Naive thymus-derived CD8-positive, alpha-beta T cell (primary cell): ENCODE results near the gene SPHKAP. TPM values are rescaled to one million over a fixed set of nuclear protein-coding genes. Genes with fewer than 3 reads are reported as not detected.

ENCODE experiments used
- ATAC-seq, 2 donors: fragments of 150-1000 bp; cut with Tn5 transposase in 1 of 2; sonication (Bioruptor Pico), chemical (Tn5 transposase) in 1 of 2; 1 replicate in 1 of 2; 2 replicates in 1 of 2; pipeline ENCODE4 v1.10.0; 2021; ENCODE audit warnings: mild to moderate bottlenecking in 2 of 2, moderate library complexity in 2 of 2
- POLR2A ChIA-PET: fragments of 350-600 bp; sonication (Branson Sonifier 250); formaldehyde crosslinking; loops from one replicate; lab custom pipeline; 2021; ENCODE audit warnings: antibody characterized with exemption; lab: Charles Lee
- DNase-seq, 10 donors: peaks; one replicate each; pipeline versions ENCODE4 v3.0.0 to v3.0.0-alpha.2; 2020 to 2022
- H3K27ac Mint-ChIP-seq, 10 donors: one replicate each; pipeline ENCODE4 v1.8.0; 2020 to 2022; ENCODE audit warnings: mild to moderate bottlenecking in 10 of 10, mixed read lengths in 10 of 10, moderate library complexity in 4 of 10, inconsistent platforms in 1 of 10
- H3K27me3 Mint-ChIP-seq, 5 donors: one replicate each; pipeline ENCODE4 v1.8.0; 2021 to 2022; ENCODE audit warnings: mixed read lengths in 5 of 5
- H3K36me3 Mint-ChIP-seq, 3 donors: one replicate each; pipeline ENCODE4 v1.8.0; 2020 to 2022; ENCODE audit warnings: mixed read lengths in 3 of 3, mild to moderate bottlenecking in 2 of 3, inconsistent platforms in 1 of 3
- H3K4me1 Mint-ChIP-seq, 4 donors: one replicate each; pipeline ENCODE4 v1.8.0; 2021 to 2022; ENCODE audit warnings: mixed read lengths in 4 of 4
- H3K4me3 Mint-ChIP-seq, 10 donors: one replicate each; pipeline ENCODE4 v1.8.0; 2020 to 2022; ENCODE audit warnings: mild to moderate bottlenecking in 10 of 10, mixed read lengths in 10 of 10, moderate library complexity in 6 of 10, inconsistent platforms in 1 of 10
- H3K9me3 Mint-ChIP-seq, 9 donors: one replicate each; pipeline ENCODE4 v1.8.0; 2020 to 2022; ENCODE audit warnings: mixed read lengths in 9 of 9, mild to moderate bottlenecking in 3 of 9, inconsistent platforms in 1 of 9, moderate library complexity in 1 of 9
- polyA plus RNA-seq, 3 donors: library from polyadenylated mRNA; unstranded; fragments of 300-500 nt; fragmentation: Illumina TruSeq; gene quantifications; one replicate each; pipeline ENCODE4 v1.2.3, GENCODE V29; 2021
- total RNA-seq, 8 experiments: library from RNA in 2 of 8; stranded (reverse) in 2 of 8; gene quantifications; one replicate each; pipeline ENCODE4 v1.2.3 and lab custom pipeline; 2021 to 2026

Gene SPHKAP
- total and polyA plus RNA-seq, 5 experiments from 2014 or later: not detected

GRCh38 chr2:228059735-228060134 is 121.8 kb downstream of the SPHKAP start:
- H3K27me3 Mint-ChIP-seq: peaks cover 0 to 3% (median 0%) of the 10 kb centered on the region in 5 donors
- POLR2A ChIA-PET: no interaction called here

GRCh38 chr2:228056293-228057097 is 125.0 kb downstream of the SPHKAP start:
- DNase-seq (no peak), ATAC-seq (no peak)
- Mint-ChIP-seq H3K4me3 (no peak overlapping the region), H3K9me3 (peaks cover 0 to 25% (median 0%) of the 10 kb centered on the region in 9 donors), H3K27me3 (peaks cover 0 to 11% (median 0%) of the 10 kb centered on the region in 5 donors), H3K27ac (no peak overlapping the region), H3K36me3 (no peaks in the 10 kb centered on the region), H3K4me1 (no peaks in the 10 kb centered on the region)
- POLR2A ChIA-PET: no interaction called here

More at GRCh38 chr2:228059735-228060134, 121.8 kb downstream of the SPHKAP start:
- Mint-ChIP-seq H3K9me3 (peaks cover 0 to 14% (median 0%) of the 10 kb centered on the region in 9 donors), H3K4me3 (no peak overlapping the region), H3K27ac (no peak overlapping the region), H3K36me3 (no peaks in the 10 kb centered on the region), H3K4me1 (no peaks in the 10 kb centered on the region)
- DNase-seq (no peak), ATAC-seq (no peak)

GRCh38 chr2:228048838-228049490 is 132.5 kb downstream of the SPHKAP start:
- no peak overlapping the region for H3K4me3 Mint-ChIP-seq
- H3K4me1 Mint-ChIP-seq: no peaks in the 10 kb centered on the region
- peaks cover 0 to 4% (median 0%) of the 10 kb centered on the region in 5 donors for H3K27me3 Mint-ChIP-seq
- H3K9me3 Mint-ChIP-seq: peaks cover 0 to 4% (median 0%) of the 10 kb centered on the region in 9 donors
- no peak for DNase-seq
- no peaks in the 10 kb centered on the region for H3K36me3 Mint-ChIP-seq
- POLR2A ChIA-PET: no interaction called here
- no peak overlapping the region for H3K27ac Mint-ChIP-seq
- ATAC-seq: no peak

GRCh38 chr2:228040995-228041394 is 140.5 kb downstream of the SPHKAP start:
- no peak for DNase-seq
- Mint-ChIP-seq H3K4me1 (no peaks in the 10 kb centered on the region), H3K4me3 (no peak overlapping the region), H3K27ac (no peak overlapping the region), H3K36me3 (no peaks in the 10 kb centered on the region), H3K27me3 (peaks cover 0 to 4% (median 0%) of the 10 kb centered on the region in 5 donors), H3K9me3 (peaks cover 0 to 2% (median 0%) of the 10 kb centered on the region in 9 donors)
- POLR2A ChIA-PET: no interaction called here
- no peak for ATAC-seq

- DNase-seq: no peak
- ATAC-seq: no peak
- peaks cover 0 to 4% (median 0%) of the 10 kb centered on the region in 5 donors for H3K27me3 Mint-ChIP-seq
- H3K36me3 Mint-ChIP-seq: no peaks in the 10 kb centered on the region
- H3K4me1 Mint-ChIP-seq: no peaks in the 10 kb centered on the region
- H3K27ac Mint-ChIP-seq: no peak overlapping the region
- peaks cover 0 to 4% (median 0%) of the 10 kb centered on the region in 9 donors for H3K9me3 Mint-ChIP-seq
- POLR2A ChIA-PET: no interaction called here
- H3K4me3 Mint-ChIP-seq: no peak overlapping the region
These were observed 141.5 kb downstream of the SPHKAP start for GRCh38 chr2:228039752-228040534.

- POLR2A ChIA-PET: no interaction called here
- DNase-seq: no peak
- Mint-ChIP-seq H3K9me3 (peaks cover 0 to 4% (median under 1%) of the 10 kb centered on the region in 9 donors), H3K27me3 (peaks cover 0 to 4% (median 0%) of the 10 kb centered on the region in 5 donors), H3K36me3 (no peaks in the 10 kb centered on the region), H3K27ac (no peak overlapping the region), H3K4me3 (no peak overlapping the region), H3K4me1 (no peaks in the 10 kb centered on the region)
- ATAC-seq: no peak
These were observed 142.5 kb downstream of the SPHKAP start for GRCh38 chr2:228038967-228039366.

- no peak for ATAC-seq
- Mint-ChIP-seq H3K27ac (no peak overlapping the region), H3K9me3 (peaks cover 0 to 10% (median 4%) of the 10 kb centered on the region in 9 donors), H3K27me3 (peaks cover 0 to 4% (median 0%) of the 10 kb centered on the region in 5 donors), H3K36me3 (no peaks in the 10 kb centered on the region), H3K4me1 (no peaks in the 10 kb centered on the region), H3K4me3 (no peak overlapping the region)
- no peak for DNase-seq
- POLR2A ChIA-PET: no interaction called here
These were observed 143.6 kb downstream of the SPHKAP start for GRCh38 chr2:228037915-228038314.

- H3K36me3 Mint-ChIP-seq: peaks cover 0 to 7% (median 0%) of the 10 kb centered on the region in 3 donors
- no peak for DNase-seq
- POLR2A ChIA-PET: no interaction called here
These were observed 157.9 kb downstream of the SPHKAP start for GRCh38 chr2:228023619-228024018.

GRCh38 chr2:228018311-228018710 is 163.2 kb downstream of the SPHKAP start:
- POLR2A ChIA-PET: no interaction called here
- DNase-seq (no peak), ATAC-seq (no peak)
- Mint-ChIP-seq H3K4me3 (no peak overlapping the region), H3K4me1 (no peaks in the 10 kb centered on the region), H3K36me3 (peaks cover 0 to 12% (median 0%) of the 10 kb centered on the region in 3 donors), H3K27ac (no peak overlapping the region), H3K9me3 (peaks cover 0 to 9% (median 6%) of the 10 kb centered on the region in 9 donors), H3K27me3 (peaks cover 0 to 3% (median 0%) of the 10 kb centered on the region in 5 donors)

More at GRCh38 chr2:228023619-228024018, 157.9 kb downstream of the SPHKAP start:
- Mint-ChIP-seq H3K4me1 (no peaks in the 10 kb centered on the region), H3K9me3 (peaks cover 0 to 23% (median 2%) of the 10 kb centered on the region in 9 donors), H3K4me3 (no peak overlapping the region), H3K27me3 (peaks cover 0 to 9% (median 2%) of the 10 kb centered on the region in 5 donors), H3K27ac (no peak overlapping the region)
- ATAC-seq: no peak

GRCh38 chr2:228017784-228018183 is 163.7 kb downstream of the SPHKAP start:
- peaks cover 0 to 3% (median 0%) of the 10 kb centered on the region in 5 donors for H3K27me3 Mint-ChIP-seq
- H3K4me3 Mint-ChIP-seq: no peak overlapping the region
- ATAC-seq: no peak
- POLR2A ChIA-PET: no interaction called here
- H3K36me3 Mint-ChIP-seq: peaks cover 0 to 12% (median 0%) of the 10 kb centered on the region in 3 donors
- H3K9me3 Mint-ChIP-seq: peaks cover 0 to 9% (median 6%) of the 10 kb centered on the region in 9 donors
- H3K4me1 Mint-ChIP-seq: no peaks in the 10 kb centered on the region
- no peak overlapping the region for H3K27ac Mint-ChIP-seq
- no peak for DNase-seq

- Mint-ChIP-seq H3K27me3 (no peaks in the 10 kb centered on the region), H3K36me3 (peaks cover 0 to 17% (median 0%) of the 10 kb centered on the region in 3 donors), H3K4me3 (no peak overlapping the region), H3K9me3 (peaks cover 0 to 11% (median 4%) of the 10 kb centered on the region in 9 donors), H3K4me1 (no peaks in the 10 kb centered on the region), H3K27ac (no peak overlapping the region)
- POLR2A ChIA-PET: no interaction called here
- ATAC-seq (no peak), DNase-seq (no peak)
These were observed 165.1 kb downstream of the SPHKAP start for GRCh38 chr2:228016402-228016801.

- POLR2A ChIA-PET: no interaction called here
- DNase-seq (no peak), ATAC-seq (no peak)
- Mint-ChIP-seq H3K4me3 (no peak overlapping the region), H3K4me1 (no peaks in the 10 kb centered on the region), H3K27ac (no peak overlapping the region), H3K27me3 (no peaks in the 10 kb centered on the region), H3K36me3 (peaks cover 0 to 17% (median 0%) of the 10 kb centered on the region in 3 donors), H3K9me3 (peaks cover 0 to 11% (median 3%) of the 10 kb centered on the region in 9 donors)
These were observed 165.7 kb downstream of the SPHKAP start for GRCh38 chr2:228015741-228016140.
